ENCODE measurements around the gene MTCL1. TPM values are rescaled to one million over a fixed set of nuclear protein-coding genes. Genes with fewer than 3 reads are reported as not detected.

MTCL1 gene
- total RNA-seq, 4 donors from 2014 or later: 2.2 to 6.8 (median 4.0) TPM

- WGBS, 2 donors: 92 to 98% methylated on average over 7 of the region's 7 CpGs
- intact Hi-C loops (cut with DNase I; ENCODE audit: low total_unique reads): no loop called here
Measured at GRCh38 chr18:8684577-8684976, 20.8 kb upstream of the MTCL1 start.

GRCh38 chr18:8685141-8685913 lies 20.0 kb upstream of the MTCL1 start:
- no peak overlapping the region for H3K4me3 ChIP-seq (ENCODE audit: low read depth, poor library complexity, severe bottlenecking)
- 31 to 36% methylated on average over 13 of the region's 13 CpGs for WGBS, 2 donors
- TF ChIP-seq POLR2A (IDR thresholded peaks at IDR 0.05) (no peak), CTCF (IDR thresholded peaks at IDR 0.05) (no peak)
- DNase-seq (ENCODE audit: low spot score in 2 of 2): no peak
- intact Hi-C loops (cut with DNase I; ENCODE audit: low total_unique reads): no loop called here

More at GRCh38 chr18:8684577-8684976, 20.8 kb upstream of the MTCL1 start:
- TF ChIP-seq CTCF (IDR thresholded peaks at IDR 0.05) (no peak), POLR2A (IDR thresholded peaks at IDR 0.05) (no peak)
- no peak for DNase-seq (ENCODE audit: low spot score in 2 of 2)
- H3K4me3 ChIP-seq (ENCODE audit: low read depth, poor library complexity, severe bottlenecking): no peak overlapping the region

- intact Hi-C loops (cut with DNase I; ENCODE audit: low total_unique reads): no loop called here
- 63 to 64% methylated on average over 8 of the region's 8 CpGs for WGBS, 2 donors
Measured at GRCh38 chr18:8685914-8686216, 19.5 kb upstream of the MTCL1 start.

GRCh38 chr18:8686611-8687010 lies 18.7 kb upstream of the MTCL1 start:
- intact Hi-C loops (cut with DNase I; ENCODE audit: low total_unique reads): no loop called here
- WGBS, 2 donors: 79 to 80% methylated on average over 6 of the region's 6 CpGs
- H3K4me3 ChIP-seq (ENCODE audit: low read depth, poor library complexity, severe bottlenecking): no peak overlapping the region
- DNase-seq (ENCODE audit: low spot score in 2 of 2): no peak
- TF ChIP-seq CTCF (IDR thresholded peaks at IDR 0.05) (no peak), POLR2A (IDR thresholded peaks at IDR 0.05) (no peak)

More at GRCh38 chr18:8685914-8686216, 19.5 kb upstream of the MTCL1 start:
- TF ChIP-seq POLR2A (IDR thresholded peaks at IDR 0.05) (no peak), CTCF (IDR thresholded peaks at IDR 0.05) (no peak)
- no peak for DNase-seq (ENCODE audit: low spot score in 2 of 2)
- H3K4me3 ChIP-seq (ENCODE audit: low read depth, poor library complexity, severe bottlenecking): no peak overlapping the region

GRCh38 chr18:8688216-8688800 lies 17.0 kb upstream of the MTCL1 start:
- WGBS, 2 donors: 89 to 95% methylated on average over 8 of the region's 8 CpGs
- intact Hi-C loops (cut with DNase I; ENCODE audit: low total_unique reads): no loop called here
- H3K4me3 ChIP-seq (ENCODE audit: low read depth, poor library complexity, severe bottlenecking): no peak overlapping the region
- TF ChIP-seq POLR2A (IDR thresholded peaks at IDR 0.05) (no peak), CTCF (IDR thresholded peaks at IDR 0.05) (no peak)
- DNase-seq (ENCODE audit: low spot score in 2 of 2): no peak
